GM18499 (cell line): Measurements from ENCODE around the gene VTA1.
"Not testable (repeated sequence)": the region's sequence is repeated elsewhere in the genome, so short reads cannot be mapped to it uniquely, and the experiment has no call there.

ENCODE experiments used
- ATAC-seq: cut with Tn5 transposase; IDR thresholded peaks from one replicate; pipeline ENCODE4 v1.9.1; 2021; ENCODE audit warnings: moderate number of reproducible peaks; ENCODE audit not compliant: insufficient read depth, unreplicated experiment

VTA1 gene

GRCh38 chr6:142167071-142167470 is 20.0 kb downstream of the VTA1 start:
- ATAC-seq, result no peak

- no peak for ATAC-seq
Observed at GRCh38 chr6:142167486-142167885, 20.4 kb downstream of the VTA1 start.

DNA sequence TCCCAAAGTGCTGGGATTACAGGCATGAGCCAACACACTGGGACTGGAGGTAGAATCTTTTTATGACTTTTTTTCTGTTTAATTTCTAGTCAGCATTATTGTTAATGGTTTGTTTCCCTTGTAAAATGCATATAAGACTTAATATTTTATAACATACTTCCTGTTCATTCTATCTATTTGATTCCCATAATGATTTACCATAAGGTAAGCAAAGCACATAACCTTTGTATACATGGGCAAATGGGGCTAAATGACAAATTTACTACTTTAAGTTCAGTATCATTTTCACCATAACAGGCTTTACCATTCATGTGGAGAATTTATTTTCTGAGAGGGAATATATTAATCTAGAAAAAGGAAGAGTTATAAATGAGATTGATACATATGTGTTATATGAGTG is 24.3 kb downstream of the VTA1 start:
- ATAC-seq, result no peak

DNA sequence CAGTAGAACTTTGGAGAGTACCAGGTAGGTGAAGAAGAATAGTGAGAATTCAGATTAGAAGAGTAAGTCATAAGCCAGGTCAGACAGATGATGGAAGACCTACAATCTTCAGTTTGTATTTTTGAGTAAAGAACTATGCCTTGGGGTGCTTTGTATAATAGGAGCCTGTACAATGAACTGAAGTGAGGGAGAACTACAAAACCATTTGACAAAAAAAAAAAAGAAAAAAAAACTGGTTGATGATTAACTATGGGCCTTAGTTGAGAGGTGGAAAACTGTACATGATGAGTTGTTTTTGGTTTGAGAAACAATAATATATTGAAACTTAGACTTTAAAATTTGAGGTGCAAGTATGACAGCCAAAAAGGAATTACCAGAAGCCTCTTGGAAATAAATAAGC is 25.7 kb downstream of the VTA1 start:
- no peak for ATAC-seq

DNA sequence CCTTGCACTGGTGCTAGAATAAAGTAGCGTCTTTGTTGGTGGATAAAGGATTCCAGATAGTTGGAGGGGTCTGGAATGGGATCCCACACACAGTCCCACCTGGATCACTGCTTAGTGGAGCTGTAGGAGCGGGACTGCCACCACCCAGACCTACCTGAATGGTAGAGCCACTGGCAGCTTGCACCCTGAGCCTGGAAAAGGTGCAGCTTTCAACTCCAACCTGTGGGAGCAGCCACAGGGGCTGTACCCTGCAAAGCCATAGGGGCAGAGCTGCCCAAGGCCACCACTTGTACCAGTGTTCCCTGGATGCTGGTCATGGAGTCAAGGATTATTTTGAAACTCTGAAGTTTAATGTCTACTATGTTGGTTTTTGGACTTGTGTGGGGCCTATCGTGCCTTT is 26.9 kb downstream of the VTA1 start:
- ATAC-seq, result no peak

DNA sequence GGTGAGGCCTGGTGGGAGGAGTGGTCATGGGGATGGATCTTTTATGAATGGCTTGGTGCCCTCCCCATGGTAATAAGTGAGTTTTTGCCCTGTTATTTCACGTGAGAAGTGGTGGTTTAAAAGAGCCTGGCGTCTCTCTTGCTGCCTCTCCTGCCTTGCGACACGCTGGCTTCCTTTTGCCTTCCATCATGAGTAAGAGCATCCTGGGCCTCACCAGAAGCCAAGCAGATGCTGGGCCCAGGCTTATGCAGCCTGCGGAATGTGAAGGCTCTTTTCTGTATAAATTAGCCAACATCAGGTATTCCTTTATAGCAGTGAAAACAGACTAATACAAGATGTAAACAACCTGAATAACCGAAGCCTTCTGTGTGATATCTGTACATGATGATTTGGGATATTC is 27.6 kb downstream of the VTA1 start:
- no peak for ATAC-seq

DNA sequence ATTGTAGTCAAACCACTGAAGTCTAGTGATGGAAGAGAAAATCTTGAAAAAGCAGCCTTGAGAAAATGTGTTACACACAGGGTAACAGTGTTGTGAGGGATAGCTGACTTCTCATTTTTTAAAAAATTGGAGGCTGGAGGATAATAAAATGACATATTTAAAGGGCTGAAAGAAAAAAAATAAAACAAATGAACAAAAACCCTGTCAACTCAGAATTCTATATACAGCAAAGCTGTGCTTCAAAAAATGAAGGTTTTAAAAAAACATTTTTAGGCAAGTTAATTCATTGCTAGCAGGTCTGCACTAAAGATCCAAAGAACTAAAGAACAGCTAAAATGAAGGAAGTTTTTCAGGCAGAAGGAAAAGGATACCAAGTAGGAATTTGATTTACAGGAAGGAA is 31.1 kb downstream of the VTA1 start:
- no peak for ATAC-seq

DNA sequence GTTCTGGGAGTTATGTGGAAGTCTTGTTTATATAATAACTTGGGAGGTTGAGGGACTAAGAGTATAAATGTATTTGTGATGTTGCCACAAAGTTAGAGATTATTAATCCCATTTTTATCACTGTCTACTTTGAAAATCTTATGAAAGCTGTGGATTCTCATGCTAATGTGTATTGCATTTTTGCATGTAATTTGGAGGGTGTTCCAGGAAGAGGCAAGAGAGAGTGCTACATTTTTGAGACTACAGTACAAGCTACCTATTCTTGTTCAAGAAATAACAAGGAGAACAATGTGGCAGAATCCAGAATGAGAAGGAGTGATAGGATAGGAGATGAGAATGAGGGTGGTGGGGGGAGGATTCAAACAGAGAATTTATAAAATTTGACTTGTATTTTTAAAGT is 34.9 kb downstream of the VTA1 start:
- ATAC-seq, result no peak

GRCh38 chr6:142183351-142183750 is 36.3 kb downstream of the VTA1 start:
- no peak for ATAC-seq

- no peak for ATAC-seq
Observed at GRCh38 chr6:142184307-142184706, 37.2 kb downstream of the VTA1 start.

DNA sequence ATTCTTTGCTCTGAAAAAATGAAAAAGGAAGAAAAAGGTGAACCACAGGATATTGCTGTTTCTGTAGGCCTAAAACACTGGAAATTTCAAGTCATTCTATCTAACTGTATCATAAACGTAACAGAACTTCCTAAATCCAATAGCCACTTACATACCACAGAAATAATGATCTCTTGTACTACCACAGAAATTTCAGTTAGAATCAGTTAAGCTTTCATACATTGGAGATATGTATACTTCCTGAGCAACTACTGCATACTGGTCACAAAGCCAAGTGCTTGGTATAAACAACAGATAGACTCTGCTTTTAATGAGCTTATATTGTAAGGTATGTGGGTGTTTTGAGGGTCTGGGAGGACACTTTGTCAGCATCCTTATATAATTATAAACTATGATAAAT is 38.6 kb downstream of the VTA1 start:
- ATAC-seq, result no peak

GRCh38 chr6:142187209-142187608 is 40.1 kb downstream of the VTA1 start:
- no peak for ATAC-seq

DNA sequence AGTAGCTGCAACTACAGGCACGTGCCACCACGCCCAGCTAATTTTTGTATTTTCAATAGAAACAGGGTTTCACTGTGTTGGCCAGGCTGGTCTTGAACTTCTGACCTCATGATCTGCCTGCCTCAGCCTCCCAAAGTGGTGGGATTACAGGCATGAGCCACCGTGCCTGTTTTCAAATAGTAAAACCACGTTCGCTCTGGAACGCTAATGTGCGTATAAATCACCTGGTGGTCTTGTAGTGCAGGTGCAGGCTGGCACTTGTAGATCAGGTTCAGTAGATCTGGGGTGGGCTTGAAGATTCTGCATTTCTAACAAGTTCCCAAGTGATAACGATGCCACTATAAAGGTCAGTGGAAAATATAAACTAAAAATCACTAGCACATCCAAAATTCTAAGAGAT is 41.3 kb downstream of the VTA1 start:
- ATAC-seq, result not testable (repeated sequence)

DNA sequence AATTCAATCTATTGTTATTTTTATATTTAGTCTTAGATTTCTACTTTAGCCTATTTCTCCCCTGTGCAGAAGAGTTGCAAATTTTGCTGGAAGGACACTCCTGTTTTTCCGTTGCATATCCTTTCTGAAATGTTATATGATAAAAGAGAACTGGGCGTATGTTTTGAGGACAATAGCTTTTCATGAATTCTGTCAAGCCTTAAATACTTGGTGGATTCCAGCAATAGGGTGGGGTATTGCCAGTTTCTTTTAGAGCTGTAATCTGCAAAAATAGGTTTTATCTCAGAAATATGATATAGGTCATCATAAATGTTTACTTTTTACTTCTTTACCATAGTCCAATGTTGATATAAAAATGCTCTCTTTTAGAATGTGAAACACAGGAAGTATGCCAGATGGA is 42.0 kb downstream of the VTA1 start:
- ATAC-seq, result no peak

GRCh38 chr6:142192343-142192742 is 45.3 kb downstream of the VTA1 start:
- no peak for ATAC-seq

GRCh38 chr6:142193621-142194020 is 46.6 kb downstream of the VTA1 start:
- ATAC-seq, result no peak

GRCh38 chr6:142195862-142196541 is 48.9 kb downstream of the VTA1 start:
- no peak for ATAC-seq

DNA sequence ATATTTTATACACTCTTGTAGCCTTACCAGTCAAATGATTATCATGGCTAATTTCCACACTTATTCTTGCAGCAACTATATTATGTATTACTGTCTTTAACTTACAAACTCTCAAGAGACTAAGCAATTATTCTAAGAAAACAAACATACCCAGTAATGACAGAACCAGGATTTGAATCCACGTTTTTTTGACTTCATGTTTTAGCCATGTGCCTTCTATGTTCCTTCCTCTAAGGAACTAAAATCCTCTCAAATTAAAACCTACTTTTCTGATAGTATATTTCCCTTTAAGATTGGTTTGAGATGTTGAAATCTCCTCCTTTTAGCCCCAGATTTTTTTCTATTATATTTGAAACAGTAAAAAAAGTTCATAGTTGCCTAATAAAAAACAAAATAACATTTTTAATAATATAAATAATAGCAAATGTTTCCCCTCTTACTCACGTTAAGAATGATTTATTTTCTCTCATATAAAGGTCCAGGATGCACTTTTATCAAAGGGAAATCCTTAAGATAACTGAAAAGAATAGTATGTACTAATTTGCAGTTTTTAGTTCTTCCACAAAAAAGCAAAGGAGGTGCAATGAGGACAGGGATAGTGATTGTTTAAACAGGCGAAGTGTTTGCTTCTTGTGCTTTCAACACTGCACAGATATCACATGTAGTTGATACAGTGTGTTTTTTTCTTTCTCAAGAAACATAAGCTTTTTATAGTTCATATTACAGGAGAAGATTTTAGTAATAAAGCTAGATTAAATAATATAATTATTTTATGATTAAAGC is 54.0 kb downstream of the VTA1 start:
- ATAC-seq, result no peak

GRCh38 chr6:142207265-142207877 is 60.3 kb downstream of the VTA1 start:
- ATAC-seq, result no peak

GRCh38 chr6:142210606-142211005 is 63.5 kb downstream of the VTA1 start:
- no peak for ATAC-seq

GRCh38 chr6:142213402-142213801 is 66.3 kb downstream of the VTA1 start:
- ATAC-seq, result no peak

DNA sequence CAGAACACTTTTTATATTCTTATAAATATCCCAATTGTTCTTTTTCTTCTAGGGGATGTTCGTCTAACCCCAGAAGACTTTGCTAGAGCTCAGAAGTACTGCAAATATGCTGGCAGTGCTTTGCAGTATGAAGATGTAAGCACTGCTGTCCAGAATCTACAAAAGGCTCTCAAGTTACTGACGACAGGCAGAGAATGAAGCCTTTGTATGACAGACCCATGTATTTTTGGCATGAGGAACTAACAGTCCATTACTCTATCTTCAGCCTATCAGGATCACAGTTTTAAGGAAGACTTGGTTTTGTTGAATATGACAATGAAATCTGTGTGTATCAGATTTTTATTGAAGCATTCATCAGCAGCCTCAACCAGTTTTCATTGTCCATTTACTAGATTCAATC is 71.4 kb downstream of the VTA1 start:
- ATAC-seq, result no peak
